CD4-positive, alpha-beta T cell treated with Interleukin-4 for 1 hour (primary cell): Measurements from ENCODE around the gene MIEF1.

Source experiments
- DNase-seq, 2 donors: peaks; one replicate each; pipeline ENCODE4 v3.0.0-alpha.2; 2020 to 2022

The MIEF1 gene

DNA sequence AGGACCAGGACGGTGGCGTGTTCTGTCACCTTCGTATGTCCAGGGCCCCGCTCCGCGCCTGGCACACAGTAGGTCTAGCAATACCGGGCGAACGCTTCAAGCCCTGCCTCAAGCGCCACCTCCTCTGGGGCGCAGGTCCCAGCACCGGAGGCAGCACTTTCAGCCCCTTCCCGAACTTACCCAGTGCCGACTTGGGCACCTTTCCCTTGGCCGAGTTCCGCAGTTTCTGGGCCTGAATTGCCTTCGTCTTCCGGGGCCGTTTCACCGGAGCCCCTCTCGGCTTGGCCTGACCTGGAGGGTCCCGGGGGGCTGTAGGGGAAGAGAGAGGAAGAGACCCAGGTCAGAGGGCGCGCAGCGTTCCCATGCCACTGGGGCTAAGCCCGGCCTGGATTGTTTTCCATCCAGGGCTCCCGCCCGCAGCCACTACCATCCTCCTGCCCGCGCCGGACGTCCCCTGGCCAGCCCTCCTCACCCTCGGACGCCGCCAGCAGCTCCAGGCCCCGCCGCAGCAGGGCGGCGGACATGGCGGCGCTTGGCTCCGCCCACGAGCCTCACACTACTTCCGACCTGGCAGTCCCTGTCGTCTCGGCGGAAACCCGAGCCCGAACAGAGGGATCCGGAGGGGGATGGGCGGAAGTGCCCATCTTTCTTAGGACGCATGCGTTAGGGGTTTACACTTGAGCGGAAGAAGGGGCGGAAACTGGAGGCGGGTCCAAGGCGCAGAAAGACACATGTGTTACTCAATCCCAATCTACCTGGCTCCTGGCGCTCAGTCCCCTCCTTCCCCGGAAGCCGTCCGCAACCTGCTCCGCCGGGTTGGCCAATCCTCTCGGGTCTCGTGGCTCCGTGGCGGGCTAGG lies 30.4 kb downstream of the MIEF1 start, which contains the start of gene RPS19BP1:
TSS of gene RPS19BP1 (minus strand) at position 534 of the 859 bp plus-strand sequence. CDS start at position 524, 10 bp downstream.
- DNase-seq: peak; percentile 100

DNA sequence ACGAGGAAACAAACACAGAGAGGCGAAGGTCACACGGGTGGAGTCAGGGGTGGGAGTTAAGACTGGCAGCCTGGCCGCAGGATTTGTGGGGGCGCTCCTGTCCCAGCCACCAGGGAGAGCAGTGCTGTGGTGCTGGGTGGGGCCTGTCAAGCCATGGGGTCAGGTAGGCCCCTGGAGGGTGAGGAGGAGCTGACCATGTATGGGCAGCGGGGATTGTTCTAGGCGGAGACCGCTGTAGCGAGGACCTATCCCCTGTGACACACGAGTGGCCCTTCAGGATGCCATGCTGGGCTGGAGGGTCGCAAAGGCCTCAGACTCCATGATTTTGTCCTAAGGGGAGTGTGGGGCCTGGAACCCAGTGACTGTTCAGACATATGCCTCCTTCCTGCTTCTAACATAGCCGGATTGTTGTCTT lies 32.0 kb downstream of the MIEF1 start:
- no peak for DNase-seq

DNA sequence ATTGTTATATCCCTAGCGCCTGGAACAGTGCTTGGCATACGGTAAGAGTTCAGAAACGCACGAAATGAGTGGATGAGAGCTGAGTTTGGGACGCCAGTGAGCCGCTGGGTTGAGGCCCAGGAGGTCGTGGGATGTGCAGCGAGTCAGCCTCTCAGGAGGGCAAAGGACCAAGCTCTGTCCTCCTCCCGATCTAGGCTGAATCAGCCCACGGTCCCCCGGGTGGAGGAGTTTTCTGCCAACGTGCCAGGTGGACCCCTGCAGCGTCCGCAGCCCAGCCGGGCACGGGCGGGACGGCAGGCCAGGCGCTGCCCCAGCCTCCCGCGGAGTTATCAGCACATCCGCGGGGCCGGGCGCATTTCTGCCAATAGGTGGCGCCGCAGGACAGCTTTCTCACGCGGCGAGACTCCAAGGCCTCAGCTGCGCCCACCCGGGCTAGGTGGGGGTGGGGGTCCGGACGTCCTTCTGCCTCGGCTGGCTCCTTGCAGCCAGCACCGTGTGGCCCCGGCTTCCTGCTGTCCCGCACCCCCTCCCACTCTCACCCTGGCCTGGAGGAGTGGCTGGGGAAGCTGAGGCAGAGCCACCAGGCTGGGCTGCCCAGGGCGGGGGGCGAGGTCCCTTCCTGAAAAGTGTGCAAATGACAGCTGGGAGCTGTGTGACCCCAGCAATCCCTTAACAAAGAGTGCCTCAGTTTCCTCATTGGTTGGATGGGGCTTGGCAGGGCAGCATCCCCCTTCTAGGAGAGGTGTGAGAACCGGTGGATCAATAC lies 32.7 kb downstream of the MIEF1 start:
- DNase-seq: peak; percentile 75 to 78

DNA sequence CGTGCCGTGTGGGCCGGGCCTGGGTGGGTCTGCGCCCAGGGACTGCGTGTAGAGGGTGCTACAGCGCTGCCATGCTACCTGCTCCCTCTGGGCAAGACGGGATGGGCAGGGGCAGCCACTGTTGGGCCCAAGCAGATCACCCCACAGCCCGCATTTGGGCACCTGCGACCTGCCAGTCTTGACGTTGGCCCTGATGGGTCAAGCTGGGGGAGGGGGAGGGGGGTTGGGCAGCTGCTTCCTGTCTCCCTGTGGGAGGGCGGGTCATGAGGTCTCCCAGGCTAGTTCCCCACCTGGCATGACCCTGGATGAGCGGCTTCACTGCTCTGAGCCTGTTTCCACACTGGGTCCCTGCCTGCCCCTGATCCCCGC lies 33.3 kb downstream of the MIEF1 start:
- no peak for DNase-seq

DNA sequence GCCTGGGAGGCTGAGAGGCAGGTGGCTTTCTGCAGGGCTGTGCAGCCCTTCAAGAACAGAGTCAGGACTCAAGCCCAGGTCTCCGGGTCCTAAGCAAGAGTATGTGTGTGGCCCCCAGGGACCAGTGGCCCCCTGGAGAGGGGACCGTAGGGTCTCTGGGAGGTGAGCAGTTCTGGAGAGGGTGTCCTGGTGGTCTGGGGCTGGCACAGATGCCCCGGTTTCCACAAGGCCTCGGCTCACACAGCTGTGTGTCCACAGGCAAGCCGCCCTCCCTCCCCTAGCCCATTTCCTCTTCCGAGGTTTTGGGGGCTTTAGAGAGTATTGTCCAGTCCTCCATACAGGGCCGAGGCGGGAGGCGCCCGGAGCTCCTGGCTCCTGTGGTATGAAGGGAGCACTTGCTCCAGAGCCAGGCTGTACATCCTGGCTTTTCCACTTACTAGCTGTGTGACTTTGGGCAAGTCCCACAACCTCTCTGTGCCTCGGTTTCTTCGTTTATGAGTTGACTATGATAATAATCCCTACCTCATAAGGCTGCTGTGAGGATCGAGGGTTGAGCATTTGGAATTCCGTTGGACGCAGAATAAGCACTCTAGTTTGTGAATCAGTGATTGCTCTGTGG lies 33.9 kb downstream of the MIEF1 start:
- no peak for DNase-seq

DNA sequence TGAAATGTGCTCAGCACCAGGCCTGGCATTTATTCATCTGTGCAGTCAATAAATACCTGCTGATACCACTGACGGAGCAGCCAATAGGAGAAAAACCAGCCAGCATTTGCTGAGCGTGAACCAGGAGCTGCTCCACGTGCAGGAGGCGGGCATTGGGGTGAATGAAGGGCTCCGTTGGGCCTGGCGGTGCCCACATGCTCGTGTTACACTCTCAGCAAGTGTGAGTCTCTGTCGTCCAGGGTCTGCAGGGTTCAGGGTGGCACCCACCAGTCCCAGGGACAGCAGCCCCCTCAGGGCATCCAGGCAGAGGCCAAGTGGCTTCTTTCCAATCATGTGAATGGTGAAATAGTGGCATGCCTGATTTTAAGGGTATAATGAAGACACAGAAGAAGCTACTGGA lies 34.6 kb downstream of the MIEF1 start:
- DNase-seq: no peak

DNA sequence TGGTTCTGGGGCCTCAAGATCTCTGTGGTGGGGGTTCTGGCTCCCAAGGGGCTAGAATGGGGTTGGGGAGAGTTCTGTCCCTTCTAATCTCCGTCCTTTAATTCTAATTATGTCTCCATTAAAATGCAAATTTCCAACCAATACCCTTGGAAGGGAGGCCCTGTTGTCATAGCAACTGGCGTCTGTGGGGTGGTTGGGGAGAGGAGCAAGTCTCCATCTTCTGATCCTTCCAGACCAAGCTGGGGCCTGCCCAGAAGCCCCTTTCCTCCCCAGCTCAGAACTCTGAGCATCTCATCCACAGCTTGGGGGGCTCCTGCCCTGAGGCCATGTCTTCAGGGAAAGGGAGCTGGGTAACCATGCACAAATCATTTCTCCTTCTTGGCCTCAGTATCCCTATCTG lies 35.9 kb downstream of the MIEF1 start:
- no peak for DNase-seq

DNA sequence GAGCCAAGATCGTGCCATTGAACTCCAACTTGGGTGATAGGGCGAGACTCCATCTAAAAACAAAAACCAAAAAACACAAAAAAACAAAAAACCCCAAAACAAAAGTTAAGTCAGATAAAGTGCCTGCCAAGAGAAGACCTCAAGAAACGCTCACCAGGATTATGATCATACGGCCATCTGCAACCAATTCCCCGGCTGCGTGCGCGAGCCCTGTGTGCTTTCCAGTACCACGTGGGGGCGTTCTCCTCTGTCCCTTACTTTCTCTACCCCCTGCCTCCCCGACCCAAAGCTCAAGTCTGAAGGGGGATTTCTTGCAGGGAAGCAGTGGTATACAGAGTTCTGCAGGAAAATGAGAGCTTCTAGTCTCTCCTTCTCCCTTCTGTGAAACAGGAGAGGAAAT lies 41.0 kb downstream of the MIEF1 start:
- no peak for DNase-seq

DNA sequence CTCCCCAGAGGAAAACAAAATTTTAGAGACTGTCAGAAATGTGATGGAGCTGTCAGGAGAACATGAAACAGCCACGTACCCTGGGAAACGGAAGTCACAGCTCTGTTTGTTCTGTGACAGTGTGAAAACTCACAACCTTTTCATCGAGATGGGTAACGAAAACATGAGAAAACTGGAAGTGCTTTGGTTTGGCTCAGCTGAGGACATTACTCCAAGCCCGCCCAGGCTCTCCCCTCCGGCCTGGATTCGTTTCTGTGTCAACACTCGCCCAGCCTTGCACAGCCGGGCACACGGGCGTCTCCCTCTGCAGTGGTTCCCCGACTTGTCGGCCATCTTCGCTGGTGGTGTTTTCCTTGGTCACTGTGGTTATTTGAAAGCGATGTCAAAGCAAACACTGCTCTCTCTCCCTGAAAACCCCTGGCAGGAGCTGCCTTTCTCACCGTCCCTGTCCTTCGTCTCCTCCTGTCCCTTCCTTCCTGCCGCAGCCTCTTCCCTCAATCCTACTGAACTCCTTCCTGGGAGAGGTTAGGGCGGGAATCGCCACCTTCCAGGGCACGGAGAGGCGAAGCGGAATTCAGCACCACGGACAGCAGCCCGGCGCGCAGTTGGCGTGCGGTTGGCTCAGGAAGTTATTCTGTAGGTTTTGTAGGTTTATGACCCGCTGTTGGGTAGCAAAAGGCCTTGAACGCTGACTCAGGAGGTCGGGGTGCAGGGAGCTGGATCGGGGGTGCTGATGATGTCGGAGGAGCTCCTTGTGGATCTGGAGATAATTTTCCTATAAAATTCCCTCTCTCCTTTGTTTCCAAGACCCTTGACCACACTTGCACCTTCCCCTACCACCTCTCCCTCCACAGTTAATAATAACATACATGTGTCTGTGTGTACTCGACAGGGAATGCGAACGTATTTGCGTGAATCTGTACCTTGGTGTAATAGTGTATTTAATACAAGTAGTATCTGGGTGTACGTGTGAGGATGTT lies 43.6 kb downstream of the MIEF1 start:
- peak; percentile 30 to 68 for DNase-seq

DNA sequence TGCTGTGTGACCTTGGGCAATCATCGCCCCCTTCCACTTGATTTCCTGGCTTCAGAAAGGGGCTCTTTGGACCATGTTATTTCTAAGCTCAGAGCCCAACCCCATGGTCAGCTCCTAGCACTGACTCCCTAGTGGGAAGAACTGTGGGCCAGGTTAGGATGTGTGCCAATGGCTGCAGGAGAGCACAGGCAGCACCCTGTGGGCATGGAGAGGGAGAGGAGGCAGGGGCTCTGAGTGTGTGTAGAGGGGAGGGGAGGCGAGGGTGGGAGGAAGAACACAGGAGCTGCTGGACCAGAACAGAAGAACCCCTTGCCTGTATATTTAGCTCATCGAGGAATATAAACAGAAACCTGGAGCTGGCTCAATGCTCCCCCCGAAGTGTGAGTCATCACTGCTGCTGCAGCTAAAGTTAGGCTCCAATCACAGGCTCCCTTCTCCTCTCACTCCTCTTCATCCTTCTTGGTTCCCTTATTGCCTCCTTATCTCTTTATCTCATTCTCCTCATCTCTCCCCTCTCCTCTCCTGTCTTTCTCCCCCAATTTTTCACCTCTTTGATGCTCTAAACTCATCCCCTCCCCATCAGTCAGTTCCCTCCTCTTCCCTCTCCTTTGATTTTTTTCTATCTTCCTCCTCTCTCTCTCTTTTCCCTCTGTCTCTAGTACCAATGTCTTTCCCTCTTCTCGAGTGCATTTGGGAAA lies 44.9 kb downstream of the MIEF1 start:
- DNase-seq: no peak

DNA sequence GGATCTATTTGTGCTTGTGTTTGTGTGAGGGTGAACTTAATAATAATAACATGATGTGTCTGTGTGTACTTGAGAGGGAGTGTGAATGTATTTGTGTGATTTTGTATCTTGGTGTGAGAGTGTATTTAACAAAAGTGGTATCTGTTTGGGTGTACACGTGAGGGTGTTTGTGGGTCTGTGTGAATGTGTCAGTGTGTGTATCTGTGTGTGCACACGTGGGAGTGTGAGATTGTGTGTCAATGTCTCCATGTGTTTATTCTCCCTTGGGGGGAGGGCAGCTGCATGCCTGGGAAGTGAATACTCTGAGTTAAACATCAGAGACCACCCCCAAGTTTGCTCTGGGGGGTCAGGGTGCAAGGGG lies 45.5 kb downstream of the MIEF1 start:
- no peak for DNase-seq

DNA sequence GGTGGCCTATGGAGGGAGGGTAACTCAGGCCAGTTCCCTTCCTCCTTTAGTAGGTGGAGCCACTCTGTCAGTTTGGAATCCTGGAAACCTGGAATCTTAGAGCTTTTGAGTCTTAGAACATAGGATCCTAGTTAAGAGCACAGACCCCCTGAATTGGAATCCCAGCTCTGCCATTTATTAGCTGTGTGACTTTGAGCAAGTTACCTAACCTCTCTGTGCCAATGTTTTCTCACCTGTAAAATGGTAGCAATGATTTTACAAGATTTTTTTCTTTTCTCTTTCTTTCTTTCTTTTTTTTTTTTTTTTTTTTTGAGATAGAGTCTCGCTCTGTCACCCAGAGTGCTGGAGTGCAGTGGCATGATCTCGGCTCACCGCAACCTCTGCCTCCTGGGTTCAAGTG lies 51.3 kb downstream of the MIEF1 start:
- DNase-seq: no peak

DNA sequence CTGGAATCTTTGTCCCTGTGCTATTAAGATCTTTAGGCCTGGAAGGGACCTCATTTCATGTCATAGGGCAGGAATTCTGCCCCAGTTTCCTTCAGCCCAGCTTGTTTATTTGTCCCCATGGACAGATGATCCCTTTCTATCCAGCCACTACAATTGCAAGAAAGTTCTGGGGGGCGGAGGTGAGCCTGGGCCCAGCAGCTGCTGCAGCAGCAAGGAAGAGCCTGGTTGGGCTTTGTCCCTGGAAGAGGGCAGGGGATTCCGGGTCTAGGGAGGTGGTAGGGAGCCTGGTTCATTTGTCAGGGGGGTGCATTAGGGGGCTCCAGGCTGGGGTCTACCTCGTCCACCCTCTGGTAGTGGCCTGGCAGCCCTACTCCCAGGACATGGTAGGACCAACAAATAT lies 52.1 kb downstream of the MIEF1 start:
- DNase-seq: no peak

DNA sequence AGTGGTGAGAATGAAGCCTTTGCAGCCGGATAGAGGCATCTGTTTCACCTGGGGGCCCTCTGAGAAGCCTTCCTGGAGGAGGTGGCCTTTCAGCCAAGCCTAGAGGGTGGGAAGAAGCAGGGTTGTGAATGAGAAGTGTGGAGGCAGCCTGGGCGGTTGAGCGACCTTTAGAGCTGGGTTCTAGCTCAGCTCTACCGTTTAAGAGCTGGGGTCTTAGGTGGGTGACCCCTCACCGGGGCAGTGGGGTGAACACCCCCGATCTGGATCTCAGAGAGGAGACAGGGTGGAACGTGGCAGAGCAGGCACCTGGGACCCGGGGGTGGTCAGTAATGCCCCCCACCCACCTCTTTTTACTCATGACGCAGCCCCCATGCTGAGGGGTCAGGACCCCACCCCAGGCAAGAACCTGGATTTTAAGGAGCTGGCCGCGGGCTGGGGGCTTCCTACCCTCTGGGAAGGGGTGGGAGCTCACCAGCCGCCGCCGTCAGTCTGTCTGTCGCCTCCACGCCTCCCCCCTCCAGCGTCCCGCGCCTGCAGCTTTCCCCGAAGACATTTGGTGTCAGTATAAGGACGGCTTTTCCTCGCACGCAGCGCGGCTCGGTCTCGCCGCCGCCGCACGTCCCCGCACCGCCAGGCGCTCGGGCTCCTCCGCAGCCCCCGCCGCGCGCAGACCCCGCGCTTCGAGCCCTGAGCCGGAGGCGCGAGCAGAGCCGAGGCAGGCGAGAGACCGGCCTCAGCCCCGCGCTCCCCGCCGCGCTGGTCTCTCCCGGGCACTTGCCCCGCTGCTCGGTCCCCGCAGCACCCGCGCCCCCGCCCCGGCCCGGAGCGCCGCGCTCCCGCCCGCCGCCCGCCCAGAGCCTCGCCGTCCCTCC lies 55.1 kb downstream of the MIEF1 start:
- DNase-seq: peak; percentile 46 to 49

DNA sequence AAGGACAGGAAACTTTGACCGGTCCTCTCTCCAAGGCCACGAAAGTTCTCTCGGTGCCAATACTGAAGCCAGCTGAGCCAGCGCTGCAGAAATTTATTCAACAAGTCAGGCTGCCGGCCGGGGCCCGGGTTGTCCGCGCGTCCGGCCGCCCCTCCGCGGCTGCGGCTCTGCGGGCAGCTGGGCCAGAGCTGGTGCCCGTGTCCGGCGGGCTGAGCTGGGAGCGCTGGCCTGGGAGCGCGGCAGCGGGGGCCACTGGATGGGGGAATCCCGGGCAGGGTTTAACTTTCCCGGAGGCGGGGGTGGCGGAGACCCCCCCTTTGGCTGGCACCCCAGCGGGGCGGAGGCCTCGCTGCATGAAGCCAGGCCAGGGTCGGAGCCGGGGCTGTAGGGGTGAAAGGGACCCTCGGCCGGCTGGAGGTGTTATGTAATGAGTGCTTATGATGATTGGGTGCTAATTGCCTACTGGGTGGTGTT lies 56.2 kb downstream of the MIEF1 start:
- DNase-seq: no peak

DNA sequence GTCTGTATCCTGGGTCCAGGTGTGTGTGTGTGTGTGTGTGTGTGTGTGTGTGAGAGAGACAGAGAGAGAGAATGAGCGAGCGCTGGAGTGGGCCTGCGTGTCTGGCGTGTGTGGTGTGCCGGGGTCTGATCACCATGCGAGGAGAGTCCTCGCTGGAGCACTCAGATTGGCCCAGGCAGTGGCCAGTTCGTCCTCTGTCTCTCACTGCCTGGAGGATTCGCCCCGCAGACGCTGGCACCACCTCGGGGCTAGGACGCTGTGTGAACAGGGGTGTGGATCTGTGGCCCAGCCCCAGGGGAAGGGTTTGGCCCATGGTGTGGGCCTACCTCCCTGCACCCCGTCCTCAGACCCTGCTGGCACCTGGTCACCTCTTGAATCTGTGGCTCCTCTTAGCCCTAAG lies 56.9 kb downstream of the MIEF1 start:
- no peak for DNase-seq

DNA sequence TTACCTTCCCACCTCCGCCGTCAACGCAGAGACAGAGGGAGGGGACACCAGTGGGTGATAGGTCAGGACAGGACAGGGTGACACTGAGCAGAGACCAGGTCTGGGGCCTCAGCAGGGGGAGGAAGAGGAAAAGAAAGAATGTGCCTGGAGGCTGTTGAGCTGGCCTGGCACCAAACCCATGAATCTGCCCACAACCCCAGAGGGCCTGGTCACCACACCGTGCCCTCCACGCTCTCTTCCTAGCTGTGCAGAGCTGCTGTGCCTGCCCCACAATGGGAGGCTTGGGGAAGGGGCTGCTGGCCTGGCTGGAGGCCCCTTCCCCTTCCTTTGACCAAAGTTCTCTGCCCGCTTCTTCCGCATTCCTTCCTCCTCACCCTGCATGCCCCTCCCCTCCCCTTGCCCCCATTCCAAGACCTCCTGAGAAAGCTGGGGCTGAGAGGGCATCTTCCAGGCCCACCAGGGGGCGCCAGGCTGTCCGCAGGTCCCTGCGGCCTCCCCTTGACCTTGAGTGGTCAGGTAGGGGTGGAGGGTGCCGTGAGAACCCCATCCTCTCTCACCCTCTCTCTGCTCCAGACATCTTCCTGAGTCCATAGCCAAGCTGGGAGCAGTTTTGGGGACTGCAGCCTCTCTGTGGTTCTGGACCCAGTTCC lies 57.5 kb downstream of the MIEF1 start:
- DNase-seq: no peak

DNA sequence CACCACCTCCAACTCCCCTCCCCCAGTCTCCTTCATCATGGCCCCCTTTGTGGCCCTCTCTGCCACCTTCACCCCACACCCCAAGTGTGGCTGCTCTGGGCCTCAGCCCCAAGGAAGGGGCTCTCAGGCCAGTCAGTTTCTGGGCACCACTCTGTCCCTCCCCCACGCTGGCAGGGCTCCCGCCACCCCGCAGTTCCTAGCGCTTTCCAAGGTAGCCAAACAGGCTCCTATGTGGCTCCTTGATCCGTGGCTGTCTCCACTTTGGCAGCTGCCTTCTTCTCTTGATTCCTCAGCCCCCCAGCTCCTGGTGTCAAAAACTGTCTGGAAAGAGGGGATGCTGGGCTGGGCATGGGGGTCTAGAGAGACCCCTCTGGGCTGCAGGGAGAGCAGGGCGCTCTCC lies 58.0 kb downstream of the MIEF1 start:
- no peak for DNase-seq

DNA sequence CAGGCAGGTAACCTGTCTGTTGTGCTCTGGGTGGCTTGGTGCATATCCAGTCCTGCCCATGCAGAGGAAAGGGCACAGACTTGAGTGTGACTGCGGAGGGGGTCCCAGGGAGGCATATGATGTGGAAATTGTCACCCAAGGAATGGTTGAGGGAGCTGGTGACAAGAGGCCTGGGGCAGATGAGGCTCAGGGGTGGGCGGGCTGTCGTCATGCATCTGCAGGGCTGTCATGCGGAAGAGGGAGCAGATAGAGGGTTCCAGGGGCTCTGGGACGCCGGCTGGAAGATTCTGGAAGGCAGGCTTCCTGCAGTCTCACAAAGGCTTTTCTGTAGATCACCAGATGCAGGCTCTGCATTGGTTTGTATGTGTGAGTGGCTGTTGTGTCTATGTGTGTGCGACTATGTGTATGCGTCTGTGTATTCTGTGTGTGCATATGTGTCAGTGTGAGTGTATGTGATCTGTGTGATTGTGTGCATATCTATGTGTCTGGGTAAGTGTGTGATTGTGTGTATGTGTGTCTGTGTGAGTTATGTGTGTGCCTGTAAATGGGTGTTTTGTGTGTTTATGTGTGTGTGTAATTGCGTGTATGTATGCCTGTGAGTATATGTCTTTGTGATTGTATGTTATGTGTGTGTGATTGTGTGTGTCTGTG lies 60.9 kb downstream of the MIEF1 start:
- DNase-seq: no peak
